GM12878 (cell line): ENCODE data around the gene GALNT17. TPM values are rescaled to one million over a fixed set of nuclear protein-coding genes. Genes with fewer than 3 reads are reported as not detected.

ENCODE experiments used
- ATAC-seq: fragments of 200-7000 bp; cut with Tn5 transposase; 3 replicates; pipeline ENCODE4 v1.9.1; 2020; ENCODE audit warnings: mild to moderate bottlenecking, moderate library complexity
- BruUV-seq: library from RNA; stranded (reverse); fragments of 400-500 nt; replicated peaks from 2 replicates; lab custom pipeline; 2021; lab: Mats Ljungman, UMichigan
- CTCF ChIA-PET: fragments of 300-600 bp; sonication (Branson Sonifier 250); formaldehyde crosslinking; extraction: SDS; loops from one replicate; lab custom pipeline; 2021; ENCODE audit warnings: inconsistent platforms; lab: Yijun Ruan, JAX
- POLR2A ChIA-PET: fragments of 350-600 bp; formaldehyde crosslinking; extraction: SDS; loops from one replicate; lab custom pipeline; 2021; ENCODE audit warnings: inconsistent platforms; lab: Charles Lee
- RAD21 ChIA-PET: fragments of 300-600 bp; sonication (Branson Sonifier 250); formaldehyde crosslinking; loops from one replicate; lab custom pipeline; 2023; ENCODE audit warnings: antibody characterized with exemption; ENCODE audit not compliant: unreplicated experiment; lab: Charles Lee
- SMC1A ChIA-PET: fragments of 300-600 bp; sonication (Branson Sonifier 250); formaldehyde crosslinking; loops from one replicate; lab custom pipeline; 2023; ENCODE audit not compliant: unreplicated experiment, uncharacterized antibody; lab: Charles Lee
- DNase-seq: peaks from one replicate; pipeline ENCODE4 v3.0.0-alpha.2; 2011; ENCODE audit warnings: low read depth, low spot score
- FAIRE-seq: peaks from 3 replicates; lab custom pipeline; 2011; peaks lifted over from hg19 to GRCh38; lab: Jason Lieb, UNC
- H2AFZ ChIP-seq: 2 replicates; pipeline ENCODE4 v1.6.0; 2011; ENCODE audit warnings: low read depth, low read length, control low read depth; ENCODE audit not compliant: control insufficient read depth
- H3K27ac ChIP-seq: 2 replicates; pipeline ENCODE4 v1.5.1; 2011; ENCODE audit warnings: control low read depth; ENCODE audit not compliant: control insufficient read depth, insufficient read depth
- H3K27me3 ChIP-seq, 2 experiments: replicated peaks in 1 of 2; 2 replicates each; pipeline versions ENCODE4 v1.6.0 to v1.6.1; 2011; ENCODE audit warnings: low read length in 1 of 2; ENCODE audit not compliant: control insufficient read depth in 2 of 2, insufficient read depth in 2 of 2
- H3K36me3 ChIP-seq, 2 experiments: 2 replicates each; pipeline ENCODE4 v1.5.1; 2011; ENCODE audit warnings: low read length in 1 of 2; ENCODE audit not compliant: control insufficient read depth in 2 of 2, insufficient read depth in 2 of 2
- H3K4me1 ChIP-seq: 2 replicates; pipeline ENCODE4 v1.6.1; 2011; ENCODE audit warnings: mild to moderate bottlenecking, low read length, moderate library complexity, mixed read lengths; ENCODE audit not compliant: control insufficient read depth, insufficient read depth
- H3K4me2 ChIP-seq: 2 replicates; pipeline ENCODE4 v1.6.0; 2011; ENCODE audit warnings: control low read depth; ENCODE audit not compliant: control insufficient read depth, insufficient read depth
- H3K4me3 ChIP-seq: fragments of 200-600 bp; sonication (generic); 2 replicates; pipeline ENCODE4 v1.5.1; 2016
- H3K79me2 ChIP-seq: 2 replicates; pipeline ENCODE4 v1.6.0; 2011; ENCODE audit warnings: low read length; ENCODE audit not compliant: control insufficient read depth, insufficient read depth
- H3K9ac ChIP-seq: 2 replicates; pipeline ENCODE4 v1.8.0; 2011; ENCODE audit warnings: low read length, control low read depth, mixed read lengths; ENCODE audit not compliant: control insufficient read depth, insufficient read depth
- H3K9me3 ChIP-seq: replicated peaks from 3 replicates; pipeline ENCODE4 v1.5.1; 2011; ENCODE audit warnings: mild to moderate bottlenecking, low read length; ENCODE audit not compliant: control insufficient read depth, insufficient read depth
- H4K20me1 ChIP-seq: 2 replicates; pipeline ENCODE4 v1.6.0; 2011; ENCODE audit not compliant: control insufficient read depth, insufficient read depth
- BCLAF1 ChIP-seq: fragments of 450-650 bp; IDR thresholded peaks from 2 replicates; pipeline ENCODE4 v1.6.1; 2017; ENCODE audit warnings: antibody characterized with exemption, mild to moderate bottlenecking, moderate library complexity
- CUX1 ChIP-seq: IDR thresholded peaks from 2 replicates; pipeline ENCODE4 v1.6.1; 2012; ENCODE audit warnings: improper control_type of control experiment, low read depth, low read length; ENCODE audit not compliant: insufficient replicate concordance
- ZNF274 ChIP-seq: IDR thresholded peaks from one replicate; pipeline ENCODE4 v1.8.0; 2011; ENCODE audit not compliant: insufficient read length, insufficient read depth
- ZNF384 ChIP-seq: IDR thresholded peaks from 2 replicates; pipeline ENCODE4 v1.6.1; 2012; ENCODE audit warnings: low read depth, mild to moderate bottlenecking, low read length, improper control_type of control experiment, borderline replicate concordance
- WGBS: methylation state at CpG from one replicate; pipeline ENCODE4 v1.1.6; 2016; ENCODE audit warnings: low lambda C conversion rate; ENCODE audit not compliant: insufficient replicate concordance, insufficient coverage; ENCODE audit errors: missing lambda C conversion rate; 5-methylcytosine and 5-hydroxymethylcytosine counted together
- in situ Hi-C: fragments of 300-500 bp; cut with MboI; formaldehyde crosslinking; loops from 9 replicates; pipeline ENCODE4 v1.14.3; 2018; ENCODE audit warnings: mixed read lengths
- intact Hi-C: fragments of 100-400 bp; cut with micrococcal nuclease; formaldehyde crosslinking; loops from one replicate; pipeline ENCODE4 v1.14.2; 2022; ENCODE audit not compliant: unreplicated experiment
- polyA plus RNA-seq, 11 experiments: library from polyadenylated mRNA; depleted of rRNA in 4 of 11; unstranded in 6 of 11; stranded (reverse) in 5 of 11; fragments of >200 nt; fragmentation: Nextera tagmentation in 4 of 11; fragmentation: Illumina TruSeq in 1 of 11; extraction: Ambion mirVana in 4 of 11; extraction: Trizol in 1 of 11; gene quantifications; 1 replicate in 1 of 11; 2 replicates in 10 of 11; pipeline versions ENCODE4 v1.2.1 to v1.2.3, GENCODE V29; 2011 to 2016; ENCODE audit warnings: inconsistent platforms in 2 of 11, missing spikeins in 2 of 11, low read depth in 1 of 11
- total RNA-seq, 4 experiments: library from RNA; depleted of rRNA in 3 of 4; stranded (reverse); fragments of >200 nt in 3 of 4; fragmentation: Illumina TruSeq in 1 of 4; extraction: Trizol in 1 of 4; gene quantifications; 2 replicates each; pipeline versions ENCODE4 v1.2.1 to v1.2.3, GENCODE V29; 2013 to 2021
- TF ChIP-seq, protein P1 (sequence below): IDR thresholded peaks from 2 replicates; pipeline ENCODE4 v1.6.1; 2011; ENCODE audit warnings: borderline replicate concordance, low read depth, mild to moderate bottlenecking, moderate library complexity, low read length; ENCODE audit not compliant: insufficient read depth, poor library complexity, severe bottlenecking

GALNT17 gene
- total and polyA plus RNA-seq, 10 of the 15 experiments (the other 5 are each of a cell fraction or from before 2014, with no cell fraction given): 0.12 to 0.15 TPM; not detected in 8

- TF ChIP-seq, protein P1, sequence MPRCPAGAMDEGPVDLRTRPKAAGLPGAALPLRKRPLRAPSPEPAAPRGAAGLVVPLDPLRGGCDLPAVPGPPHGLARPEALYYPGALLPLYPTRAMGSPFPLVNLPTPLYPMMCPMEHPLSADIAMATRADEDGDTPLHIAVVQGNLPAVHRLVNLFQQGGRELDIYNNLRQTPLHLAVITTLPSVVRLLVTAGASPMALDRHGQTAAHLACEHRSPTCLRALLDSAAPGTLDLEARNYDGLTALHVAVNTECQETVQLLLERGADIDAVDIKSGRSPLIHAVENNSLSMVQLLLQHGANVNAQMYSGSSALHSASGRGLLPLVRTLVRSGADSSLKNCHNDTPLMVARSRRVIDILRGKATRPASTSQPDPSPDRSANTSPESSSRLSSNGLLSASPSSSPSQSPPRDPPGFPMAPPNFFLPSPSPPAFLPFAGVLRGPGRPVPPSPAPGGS: no peak
- TF ChIP-seq, all 136 proteins: peak for 0
Observed at GRCh38 chr7:71312755-71313490, 181.0 kb downstream of the GALNT17 start (continued).

DNA sequence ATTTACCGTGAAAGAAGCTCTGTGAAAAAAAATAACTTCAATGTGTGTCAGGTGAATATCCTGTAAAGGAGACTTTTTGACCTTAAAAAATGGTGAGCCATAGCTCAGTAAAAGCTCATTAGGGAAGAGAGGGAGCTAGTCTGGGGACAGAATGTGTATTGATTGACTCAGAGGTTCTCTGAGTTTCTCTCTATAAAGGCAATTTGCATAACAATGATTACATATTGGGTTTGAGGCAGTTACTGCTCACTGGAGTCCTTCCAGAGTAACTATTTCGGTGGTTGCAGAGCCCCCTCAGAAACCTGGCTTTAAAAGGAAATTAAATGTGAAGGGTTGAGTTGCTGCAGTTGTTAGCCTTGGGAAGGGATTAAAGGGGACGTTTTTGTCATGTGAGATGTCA, 181.6 kb downstream of the GALNT17 start:
- BruUV-seq: no TSS peak
- Histone ChIP-seq H3K79me2 (no peaks in the 10 kb centered on the region), H2AFZ (no peak overlapping the region), H4K20me1 (no peaks in the 10 kb centered on the region), H3K4me2 (no peak overlapping the region), H3K36me3 (no peaks in the 10 kb centered on the region), H3K4me1 (no peaks in the 10 kb centered on the region), H3K9me3 (no peaks in the 10 kb centered on the region; the same call in 2 of the 3 replicates), H3K9ac (no peak overlapping the region), H3K27me3 (no peaks in the 10 kb centered on the region), H3K4me3 (no peak overlapping the region), H3K27ac (no peak overlapping the region)
- TF ChIP-seq BCLAF1: no peak
- no peak for TF ChIP-seq ZNF274
- no peak for TF ChIP-seq CUX1
- TF ChIP-seq ZNF384: no peak
- SMC1A ChIA-PET: no interaction called here
- POLR2A ChIA-PET: no interaction called here
- intact Hi-C loops (no loop called here), in situ Hi-C loops (no loop called here)
- ATAC-seq: no peak
- RAD21 ChIA-PET: no interaction called here
- CTCF ChIA-PET: no interaction called here
- no peak for FAIRE-seq
- 2% methylated on average over 3 of the region's 3 CpGs for WGBS
- DNase-seq: no peak
